Stimulated activated CD4-positive, alpha-beta T cell treated with anti-CD3 and anti-CD28 coated beads, Interleukin-1b, Interleukin-23, amount 100 ng/mL, for 24 hours (primary cell): ENCODE results near the gene CBLIF.
"Not testable (repeated sequence)": the region's sequence is repeated elsewhere in the genome, so short reads cannot be mapped to it uniquely, and the experiment has no call there.

Experiments used
- DNase-seq, 4 experiments: peaks; one replicate each; pipeline ENCODE4 v3.0.0-alpha.2; 2020; ENCODE audit warnings: low read depth in 4 of 4, low spot score in 1 of 4

CBLIF gene

DNA sequence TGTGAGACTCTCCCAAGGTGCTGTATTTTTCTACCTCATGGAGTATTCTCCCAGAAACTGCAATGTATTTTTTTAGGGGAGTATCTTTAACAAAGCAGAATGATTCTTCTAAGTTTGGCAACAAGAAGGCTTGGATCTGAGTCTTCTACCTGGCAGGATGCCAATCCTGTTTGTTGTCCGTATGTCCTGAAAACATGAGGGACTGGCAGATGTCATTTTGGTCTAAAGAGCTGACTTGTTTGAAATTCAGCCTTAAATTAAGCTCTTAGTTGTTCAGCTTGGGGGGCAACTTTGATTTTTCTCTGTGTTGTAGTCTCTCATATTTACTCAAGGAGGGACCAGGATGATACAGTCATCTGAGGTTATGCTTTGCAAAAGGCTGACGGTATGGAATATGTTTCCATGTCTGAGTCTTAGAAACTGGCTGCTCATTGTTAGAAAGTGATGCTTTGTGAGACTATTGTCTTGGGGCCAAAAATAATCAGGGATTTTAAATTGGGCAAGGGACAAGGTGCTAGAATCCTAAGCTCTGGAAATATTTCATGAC lies 44.1 kb downstream of the CBLIF start:
- DNase-seq, result no peak

DNA sequence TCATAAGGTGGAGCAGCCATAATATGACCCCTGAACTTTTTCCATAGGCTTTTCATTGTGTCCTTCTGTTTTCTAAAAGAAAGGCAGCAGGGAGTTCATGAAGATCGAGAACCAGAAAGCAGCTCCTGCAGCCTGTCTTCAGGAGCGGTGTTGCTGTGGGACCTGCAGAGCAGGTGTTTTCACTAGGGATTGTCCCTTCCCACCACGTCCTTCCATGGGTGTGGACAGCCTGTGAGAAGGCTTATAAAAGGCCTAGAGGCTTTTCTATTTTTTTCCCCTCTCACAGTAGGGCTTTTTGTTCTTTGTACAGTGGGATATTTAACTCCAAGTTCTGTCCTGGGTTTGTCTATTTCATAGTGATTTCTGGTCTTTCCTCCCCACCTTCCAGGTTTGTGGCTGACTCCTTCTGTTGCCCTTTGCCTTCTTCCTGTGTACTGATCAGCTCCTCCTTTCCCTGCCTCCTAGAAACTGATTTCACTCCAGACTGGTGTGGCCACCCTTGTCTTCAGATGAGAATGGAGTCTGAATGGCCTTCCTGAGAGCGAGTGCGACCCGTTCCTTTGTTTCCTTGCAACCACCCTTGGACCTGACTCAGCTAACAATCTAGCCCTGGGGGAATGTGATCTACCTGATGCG lies 44.8 kb downstream of the CBLIF start:
- DNase-seq, result no peak

DNA sequence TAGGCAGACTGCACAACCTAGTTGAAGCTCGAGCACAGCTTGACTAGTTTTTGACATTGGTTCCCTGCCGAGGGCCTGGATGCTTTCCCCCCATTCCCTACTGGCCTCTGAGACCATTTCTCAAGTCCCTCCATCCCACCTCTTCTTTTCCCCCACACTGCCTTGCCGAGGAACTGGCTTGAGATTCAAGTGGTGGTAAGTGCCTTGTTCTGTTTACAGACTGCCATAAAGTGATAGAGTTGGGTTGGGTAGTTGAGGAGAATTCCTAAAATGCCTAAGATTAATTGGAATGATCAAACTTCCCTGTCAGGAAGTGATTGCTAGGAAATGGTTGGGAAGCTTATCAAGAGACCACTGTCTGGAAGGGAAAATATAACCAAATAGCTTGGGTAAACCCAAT lies 50.9 kb downstream of the CBLIF start:
- no peak for DNase-seq

DNA sequence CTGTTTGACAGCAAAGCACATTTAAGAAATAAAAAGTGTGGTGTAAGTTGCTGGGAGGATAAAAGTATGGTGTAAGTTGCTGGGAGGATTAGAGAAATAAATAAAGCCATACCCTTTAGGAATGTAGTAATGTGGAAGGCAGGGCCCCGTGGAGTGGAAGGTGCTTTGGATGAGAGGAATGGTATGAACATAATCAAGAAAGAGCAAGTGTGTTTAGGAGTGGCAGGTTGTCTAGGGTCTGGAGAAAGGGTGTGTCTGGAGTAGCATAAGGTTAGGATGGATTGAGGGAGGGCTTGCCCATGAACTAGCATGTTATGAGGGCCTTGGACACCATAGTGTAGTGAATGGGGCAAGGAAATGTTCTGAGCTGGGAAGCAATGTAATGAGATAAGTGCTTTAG lies 52.8 kb downstream of the CBLIF start:
- DNase-seq, result no peak

DNA sequence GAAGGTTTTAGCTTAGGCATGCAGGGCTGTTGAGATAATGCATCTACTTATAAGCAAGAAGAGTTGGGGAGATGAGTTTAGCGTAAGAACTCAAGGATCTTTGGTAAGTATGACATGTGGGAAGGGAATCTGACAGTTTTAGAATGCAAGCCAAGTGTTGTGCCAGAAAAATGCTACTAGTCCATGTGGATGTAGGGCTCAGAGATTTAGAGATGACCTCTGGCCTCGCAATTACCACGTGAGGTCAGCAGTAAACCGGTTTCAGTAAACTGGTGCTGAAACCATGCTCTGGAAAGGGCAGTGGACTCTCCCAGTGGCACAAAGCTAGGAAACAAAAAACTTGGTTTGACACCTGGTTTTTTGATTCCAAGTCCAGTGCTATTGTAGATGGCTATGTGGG lies 53.7 kb downstream of the CBLIF start:
- DNase-seq, result no peak

DNA sequence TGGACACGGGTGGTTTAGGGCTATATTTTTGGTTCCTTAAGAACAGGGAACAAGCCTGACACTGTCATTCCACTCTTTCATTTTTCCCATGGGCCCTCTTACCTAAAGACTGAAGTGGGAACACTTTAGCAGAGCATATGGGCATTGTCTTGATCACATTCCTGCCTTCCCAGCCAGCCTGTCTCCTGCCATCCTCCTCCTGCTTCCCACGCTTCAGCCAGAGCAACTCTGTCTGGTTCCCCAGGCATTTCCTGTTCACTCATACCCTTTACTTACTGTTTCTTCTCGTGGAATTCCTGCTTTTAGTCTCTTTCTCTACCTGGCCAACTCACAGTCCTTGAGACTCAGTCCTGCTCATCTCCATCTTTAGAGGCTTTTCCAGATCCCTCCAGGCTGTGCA lies 57.5 kb downstream of the CBLIF start:
- no peak for DNase-seq

DNA sequence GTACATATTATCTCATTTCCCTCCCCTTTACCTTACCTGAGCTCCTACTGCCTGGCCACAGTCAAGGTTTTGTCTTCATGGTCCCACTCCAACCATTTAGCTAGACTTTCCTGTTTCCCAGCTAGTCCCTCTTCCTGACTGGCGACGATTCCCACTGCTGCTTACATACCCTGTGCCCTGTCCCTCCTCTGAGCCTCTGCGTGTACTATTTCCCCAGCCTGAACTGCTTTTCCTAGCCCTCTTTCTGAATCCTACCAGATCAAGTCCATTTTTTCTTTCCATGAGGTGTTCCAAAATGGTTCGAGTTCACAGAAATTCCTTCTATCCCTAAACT lies 58.1 kb downstream of the CBLIF start:
- no peak for DNase-seq

DNA sequence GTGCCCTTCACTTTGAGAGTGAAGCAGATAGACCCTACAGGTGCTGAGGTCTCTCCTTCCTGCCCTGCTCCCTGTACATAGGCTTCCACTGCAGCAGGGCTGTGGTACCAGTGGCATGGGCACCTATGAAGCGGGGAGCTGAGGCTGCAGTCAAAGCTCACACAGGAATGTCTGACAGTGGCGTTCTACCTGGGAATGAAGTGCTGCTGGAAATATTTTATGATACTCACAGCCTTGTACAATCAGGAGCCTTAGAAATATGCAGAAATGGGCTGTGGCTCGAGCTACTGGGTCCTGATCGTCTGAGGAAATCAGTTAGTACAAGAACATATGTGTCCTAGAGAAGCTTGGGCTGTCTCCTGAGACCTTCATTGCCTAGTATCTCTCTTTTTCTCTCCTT lies 59.5 kb downstream of the CBLIF start:
- DNase-seq, result no peak

DNA sequence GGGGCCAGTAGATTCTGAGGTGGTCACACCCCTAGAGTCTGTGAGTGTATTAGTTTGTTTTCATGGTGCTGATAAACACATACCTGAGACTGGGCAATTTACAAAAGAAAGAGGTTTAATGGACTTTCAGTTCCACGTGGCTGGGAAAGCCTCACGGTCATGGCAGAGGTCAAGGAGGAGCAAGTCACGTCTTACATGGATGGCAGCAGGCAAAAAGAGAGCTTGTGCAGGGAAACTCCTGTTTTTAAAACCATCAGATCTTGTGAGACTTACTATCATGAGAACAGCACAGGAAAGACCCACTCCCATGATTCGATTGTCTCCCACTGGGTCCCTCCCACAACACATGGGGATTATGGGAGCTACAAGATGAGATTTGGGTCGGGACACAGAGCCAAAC lies 60.9 kb downstream of the CBLIF start:
- DNase-seq, result not testable (repeated sequence)

DNA sequence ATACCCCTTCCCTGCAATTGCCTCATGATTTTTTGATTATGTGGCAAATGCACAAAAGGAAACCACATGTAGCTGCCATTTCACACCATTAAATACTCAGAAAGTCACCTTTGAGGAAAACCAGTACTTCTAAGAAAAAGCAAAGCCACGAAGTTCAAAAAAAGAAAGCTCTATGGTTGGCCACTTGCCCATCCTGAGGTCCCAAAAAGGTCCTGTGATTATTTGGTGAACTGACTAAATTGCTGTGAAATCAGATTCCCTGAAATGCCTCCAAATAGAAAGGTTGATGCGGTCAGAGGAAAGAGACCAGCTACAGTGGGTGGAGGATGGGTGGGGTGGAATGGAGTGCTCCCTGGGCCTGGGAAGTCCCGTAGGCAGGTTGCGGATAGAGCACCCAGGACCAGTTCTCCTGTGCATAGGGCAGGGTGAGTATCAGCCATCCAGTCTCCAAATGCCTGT lies 61.6 kb downstream of the CBLIF start:
- DNase-seq, result no peak

DNA sequence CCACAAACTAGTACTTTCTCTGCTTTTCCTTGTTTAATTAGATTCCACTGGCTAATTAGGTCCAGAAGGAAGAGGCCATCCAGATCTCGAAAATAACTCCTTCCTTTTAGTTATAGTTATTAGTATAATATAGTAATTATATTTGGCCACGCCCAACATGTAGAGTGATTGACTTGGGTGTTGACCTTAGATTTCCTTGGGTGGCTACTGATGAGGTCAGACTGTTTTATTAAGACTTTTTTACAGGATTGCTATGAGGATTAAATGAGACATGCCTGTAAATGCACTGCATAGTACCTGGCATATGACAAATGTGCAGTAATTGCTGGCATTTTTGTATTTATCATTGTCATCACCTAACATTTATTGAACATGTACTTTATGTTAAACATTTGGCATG lies 63.2 kb downstream of the CBLIF start:
- DNase-seq, result no peak

DNA sequence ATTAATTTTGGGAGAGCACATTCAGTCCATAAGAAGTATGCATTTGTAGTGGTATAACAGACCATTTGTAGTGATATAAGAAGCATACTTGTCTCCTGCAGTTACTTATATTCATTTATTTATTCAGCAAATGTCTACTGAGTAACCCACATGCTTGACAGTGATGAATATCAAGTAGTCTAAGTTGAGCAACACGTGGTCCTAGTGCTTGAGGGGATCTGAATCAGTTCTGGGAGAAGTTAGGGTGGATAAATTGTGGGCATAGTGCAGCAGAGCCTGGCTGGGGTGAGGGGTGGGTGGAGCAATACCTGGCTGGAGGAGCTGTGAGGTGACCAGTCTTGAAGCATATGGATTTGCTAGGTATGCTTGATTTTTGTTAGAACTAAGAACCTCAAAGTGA lies 65.8 kb downstream of the CBLIF start:
- DNase-seq, result no peak
